ENCODE data around the gene RMND1. TPM values are rescaled to one million over a fixed set of nuclear protein-coding genes. Genes with fewer than 3 reads are reported as not detected.
A peak's percentile ranks its signal among the peaks of the same experiment; 100 is the strongest.
"Not testable (repeated sequence)": the region's sequence is repeated elsewhere in the genome, so short reads cannot be mapped to it uniquely, and the experiment has no call there.

Gene RMND1
- total RNA-seq, 1 donor from 2014 or later = 40.2 TPM

- TF ChIP-seq, protein P1, sequence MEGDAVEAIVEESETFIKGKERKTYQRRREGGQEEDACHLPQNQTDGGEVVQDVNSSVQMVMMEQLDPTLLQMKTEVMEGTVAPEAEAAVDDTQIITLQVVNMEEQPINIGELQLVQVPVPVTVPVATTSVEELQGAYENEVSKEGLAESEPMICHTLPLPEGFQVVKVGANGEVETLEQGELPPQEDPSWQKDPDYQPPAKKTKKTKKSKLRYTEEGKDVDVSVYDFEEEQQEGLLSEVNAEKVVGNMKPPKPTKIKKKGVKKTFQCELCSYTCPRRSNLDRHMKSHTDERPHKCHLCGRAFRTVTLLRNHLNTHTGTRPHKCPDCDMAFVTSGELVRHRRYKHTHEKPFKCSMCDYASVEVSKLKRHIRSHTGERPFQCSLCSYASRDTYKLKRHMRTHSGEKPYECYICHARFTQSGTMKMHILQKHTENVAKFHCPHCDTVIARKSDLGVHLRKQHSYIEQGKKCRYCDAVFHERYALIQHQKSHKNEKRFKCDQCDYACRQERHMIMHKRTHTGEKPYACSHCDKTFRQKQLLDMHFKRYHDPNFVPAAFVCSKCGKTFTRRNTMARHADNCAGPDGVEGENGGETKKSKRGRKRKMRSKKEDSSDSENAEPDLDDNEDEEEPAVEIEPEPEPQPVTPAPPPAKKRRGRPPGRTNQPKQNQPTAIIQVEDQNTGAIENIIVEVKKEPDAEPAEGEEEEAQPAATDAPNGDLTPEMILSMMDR (IDR thresholded peaks at IDR 0.05; ENCODE audit: unreplicated experiment) = no peak
- DNase-seq (ENCODE audit: low spot score, unreplicated experiment) = no peak
- Mint-ChIP-seq H3K27me3 (no peaks in the 10 kb centered on the region), H3K36me3 (ENCODE audit: insufficient read depth) (peaks cover 5% of the 10 kb centered on the region), H3K9me3 (ENCODE audit: low read depth) (no peaks in the 10 kb centered on the region), H3K27ac (peak overlapping the region; percentile 13), H3K4me3 (ENCODE audit: low read depth) (no peak overlapping the region), H3K4me1 (ENCODE audit: low read depth) (peaks cover 11% of the 10 kb centered on the region)
Measured at GRCh38 chr6:151387175-151387970, 64.6 kb downstream of the RMND1 start.

DNA sequence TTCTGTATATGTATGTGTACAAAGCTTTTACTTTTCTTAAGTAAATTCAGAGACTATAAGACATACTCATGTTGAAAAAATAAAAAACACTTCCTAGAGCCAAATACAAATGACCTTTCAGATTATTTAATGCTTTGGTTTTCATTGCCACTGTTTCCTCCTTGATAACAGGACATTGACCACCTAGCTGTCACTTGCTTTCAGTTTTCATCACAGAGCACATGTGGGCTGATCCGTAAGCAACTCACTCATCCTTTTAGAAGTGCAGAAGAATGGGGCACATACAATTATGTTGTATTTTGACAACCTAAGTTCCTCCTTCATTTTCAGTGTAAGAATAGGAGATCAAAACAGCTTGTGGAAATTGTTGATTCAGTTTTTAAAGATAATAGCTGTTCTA, 66.7 kb downstream of the RMND1 start:
- no peak overlapping the region for H3K4me3 Mint-ChIP-seq (ENCODE audit: low read depth)
- peaks cover 4% of the 10 kb centered on the region for H3K4me1 Mint-ChIP-seq (ENCODE audit: low read depth)
- H3K27me3 Mint-ChIP-seq = no peaks in the 10 kb centered on the region
- TF ChIP-seq, protein P1 (IDR thresholded peaks at IDR 0.05; ENCODE audit: unreplicated experiment) = no peak
- H3K27ac Mint-ChIP-seq = no peak overlapping the region
- DNase-seq (ENCODE audit: low spot score, unreplicated experiment) = no peak
- H3K9me3 Mint-ChIP-seq (ENCODE audit: low read depth) = no peaks in the 10 kb centered on the region
- H3K36me3 Mint-ChIP-seq (ENCODE audit: insufficient read depth) = peaks cover 5% of the 10 kb centered on the region

- Mint-ChIP-seq H3K27ac (no peak overlapping the region), H3K4me1 (ENCODE audit: low read depth) (peaks cover 2% of the 10 kb centered on the region), H3K9me3 (ENCODE audit: low read depth) (no peaks in the 10 kb centered on the region), H3K4me3 (ENCODE audit: low read depth) (no peak overlapping the region), H3K27me3 (no peaks in the 10 kb centered on the region), H3K36me3 (ENCODE audit: insufficient read depth) (peaks cover 5% of the 10 kb centered on the region)
- TF ChIP-seq, protein P1 (IDR thresholded peaks at IDR 0.05; ENCODE audit: unreplicated experiment) = no peak
- no peak for DNase-seq (ENCODE audit: low spot score, unreplicated experiment)
Measured at GRCh38 chr6:151384151-151384550, 67.8 kb downstream of the RMND1 start.

DNA sequence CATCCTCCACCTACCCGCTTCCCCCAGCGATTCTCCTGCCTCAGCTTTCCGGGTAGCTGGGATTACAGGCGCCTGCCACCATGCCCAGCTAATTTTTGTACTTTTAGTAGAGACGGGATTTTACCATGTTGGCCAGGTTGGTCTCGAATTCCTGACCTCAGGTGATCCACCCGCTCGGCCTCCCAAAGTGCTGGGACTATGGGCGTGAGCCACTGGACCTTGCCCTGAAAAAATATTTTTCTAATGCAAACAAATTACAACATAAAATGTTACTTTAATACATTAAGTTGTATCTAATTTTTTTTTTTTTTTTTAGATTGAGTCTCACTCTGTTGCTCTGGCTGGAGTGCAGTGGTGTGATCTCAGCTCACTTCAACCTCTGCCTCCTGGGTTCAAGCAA, 69.3 kb downstream of the RMND1 start:
- not testable (repeated sequence) for H3K9me3 Mint-ChIP-seq (ENCODE audit: low read depth); H3K4me1 Mint-ChIP-seq (ENCODE audit: low read depth); H3K27ac Mint-ChIP-seq; H3K27me3 Mint-ChIP-seq; DNase-seq (ENCODE audit: low spot score, unreplicated experiment); H3K4me3 Mint-ChIP-seq (ENCODE audit: low read depth); H3K36me3 Mint-ChIP-seq (ENCODE audit: insufficient read depth)

GRCh38 chr6:151381722-151382121, 70.2 kb downstream of the RMND1 start:
- Mint-ChIP-seq H3K27ac (no peak overlapping the region), H3K27me3 (no peaks in the 10 kb centered on the region), H3K4me1 (ENCODE audit: low read depth) (no peaks in the 10 kb centered on the region), H3K9me3 (ENCODE audit: low read depth) (peaks cover 2% of the 10 kb centered on the region), H3K4me3 (ENCODE audit: low read depth) (no peak overlapping the region), H3K36me3 (ENCODE audit: insufficient read depth) (peaks cover 7% of the 10 kb centered on the region)
- TF ChIP-seq, protein P1 (IDR thresholded peaks at IDR 0.05; ENCODE audit: unreplicated experiment) = no peak
- DNase-seq (ENCODE audit: low spot score, unreplicated experiment) = no peak

DNA sequence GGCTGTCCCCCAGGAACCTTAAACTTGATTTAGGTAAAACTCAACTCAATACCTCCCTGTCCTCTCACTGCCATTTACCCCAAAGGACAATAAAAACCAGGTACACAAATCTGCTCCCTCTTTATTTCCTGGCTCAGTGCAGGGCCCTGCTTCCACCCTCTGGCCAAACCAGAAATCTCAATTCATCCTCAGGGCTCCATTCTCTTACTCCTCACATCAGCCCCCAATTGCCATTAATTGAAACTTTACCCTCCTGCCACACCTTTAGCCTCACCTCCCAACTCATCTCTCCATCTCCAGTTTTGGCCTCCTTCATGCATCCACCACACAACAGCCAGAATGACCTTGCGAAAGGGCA, 71.1 kb downstream of the RMND1 start:
- no peaks in the 10 kb centered on the region for H3K4me1 Mint-ChIP-seq (ENCODE audit: low read depth)
- TF ChIP-seq, protein P1 (IDR thresholded peaks at IDR 0.05; ENCODE audit: unreplicated experiment) = no peak
- H3K27me3 Mint-ChIP-seq = no peaks in the 10 kb centered on the region
- no peak overlapping the region for H3K27ac Mint-ChIP-seq
- H3K9me3 Mint-ChIP-seq (ENCODE audit: low read depth) = peaks cover 4% of the 10 kb centered on the region
- H3K36me3 Mint-ChIP-seq (ENCODE audit: insufficient read depth) = peaks cover 7% of the 10 kb centered on the region
- DNase-seq (ENCODE audit: low spot score, unreplicated experiment) = no peak
- H3K4me3 Mint-ChIP-seq (ENCODE audit: low read depth) = no peak overlapping the region

Data from progenitor cell of endocrine pancreas (in vitro differentiated cells).